Fibroblast of gingiva (primary cell): ENCODE measurements around the gene PKN3.
"Not testable (repeated sequence)": the region's sequence is repeated elsewhere in the genome, so short reads cannot be mapped to it uniquely, and the experiment has no call there.

Experiments used
- DNase-seq: peaks from one replicate; pipeline ENCODE4 v3.0.0-alpha.2; 2011; ENCODE audit warnings: low read depth

The PKN3 gene

DNA sequence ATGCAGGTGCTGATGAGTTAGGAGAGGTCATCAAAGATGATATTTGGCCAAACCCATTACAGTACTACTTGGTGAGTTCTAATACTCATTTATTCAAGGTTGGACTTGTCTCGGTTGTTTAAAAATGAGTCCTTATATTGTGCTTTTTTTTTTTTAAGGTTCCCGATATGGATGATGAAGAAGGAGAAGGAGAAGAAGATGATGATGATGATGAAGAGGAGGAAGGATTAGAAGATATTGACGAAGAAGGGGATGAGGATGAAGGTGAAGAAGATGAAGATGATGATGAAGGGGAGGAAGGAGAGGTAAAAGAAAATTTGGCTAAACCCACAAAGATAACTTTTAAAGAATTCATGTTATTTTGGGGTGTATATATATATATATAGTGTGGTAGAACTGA lies 8.6 kb upstream of the PKN3 start:
- DNase-seq = not testable (repeated sequence)

DNA sequence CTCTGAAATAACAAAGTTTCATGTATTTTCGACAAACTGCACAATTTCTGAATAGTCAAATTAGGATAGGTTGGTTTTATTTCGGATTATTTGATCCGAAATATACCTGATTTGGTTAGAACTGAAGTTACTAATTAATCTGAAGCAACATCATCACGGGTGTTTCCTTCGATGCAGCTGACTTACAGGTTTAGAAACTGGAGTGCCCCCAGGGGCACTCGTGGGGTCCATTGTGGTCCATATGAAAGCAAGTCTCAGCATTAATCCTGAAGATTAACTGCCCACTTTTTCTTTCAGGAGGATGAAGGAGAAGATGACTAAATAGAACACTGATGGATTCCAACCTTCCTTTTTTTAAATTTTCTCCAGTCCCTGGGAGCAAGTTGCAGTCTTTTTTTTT lies 8.0 kb upstream of the PKN3 start:
- DNase-seq = no peak

DNA sequence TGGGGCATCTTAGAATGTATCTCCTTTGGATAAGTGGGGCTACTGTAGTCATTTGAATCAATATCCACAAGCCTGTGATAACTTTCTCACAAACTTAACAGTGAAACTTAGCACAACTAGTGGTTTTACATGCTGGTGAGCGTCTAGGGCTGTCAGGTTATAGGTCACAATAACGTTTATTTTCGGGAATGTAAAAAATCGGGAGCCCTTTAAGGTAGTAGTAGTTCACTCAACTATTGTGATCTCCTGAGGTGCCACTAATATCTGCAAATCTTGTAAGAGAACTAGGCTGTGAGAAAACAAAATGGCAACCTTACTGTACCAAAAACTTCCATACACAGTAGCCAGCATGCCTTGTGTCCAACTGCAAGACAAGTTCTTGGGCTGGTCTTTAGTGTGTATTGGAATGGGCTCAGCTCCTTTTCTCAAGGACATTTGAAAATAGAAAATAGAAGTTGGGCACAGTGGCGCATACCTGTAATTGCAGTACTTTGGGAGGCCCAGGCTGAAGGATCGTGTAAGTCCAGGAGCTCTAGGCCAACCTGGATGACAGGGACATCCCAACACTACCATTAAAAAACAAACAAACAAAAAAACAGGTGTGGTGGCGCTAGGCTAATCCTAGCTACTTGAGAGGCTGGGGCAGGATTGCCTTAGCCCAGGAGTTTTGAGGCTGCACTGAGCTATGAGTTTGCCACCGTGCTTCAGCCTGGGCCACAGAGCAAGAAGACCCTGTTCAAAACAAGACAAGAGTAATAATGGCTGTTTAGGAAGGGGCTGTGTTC lies 5.2 kb upstream of the PKN3 start:
- DNase-seq = no peak

DNA sequence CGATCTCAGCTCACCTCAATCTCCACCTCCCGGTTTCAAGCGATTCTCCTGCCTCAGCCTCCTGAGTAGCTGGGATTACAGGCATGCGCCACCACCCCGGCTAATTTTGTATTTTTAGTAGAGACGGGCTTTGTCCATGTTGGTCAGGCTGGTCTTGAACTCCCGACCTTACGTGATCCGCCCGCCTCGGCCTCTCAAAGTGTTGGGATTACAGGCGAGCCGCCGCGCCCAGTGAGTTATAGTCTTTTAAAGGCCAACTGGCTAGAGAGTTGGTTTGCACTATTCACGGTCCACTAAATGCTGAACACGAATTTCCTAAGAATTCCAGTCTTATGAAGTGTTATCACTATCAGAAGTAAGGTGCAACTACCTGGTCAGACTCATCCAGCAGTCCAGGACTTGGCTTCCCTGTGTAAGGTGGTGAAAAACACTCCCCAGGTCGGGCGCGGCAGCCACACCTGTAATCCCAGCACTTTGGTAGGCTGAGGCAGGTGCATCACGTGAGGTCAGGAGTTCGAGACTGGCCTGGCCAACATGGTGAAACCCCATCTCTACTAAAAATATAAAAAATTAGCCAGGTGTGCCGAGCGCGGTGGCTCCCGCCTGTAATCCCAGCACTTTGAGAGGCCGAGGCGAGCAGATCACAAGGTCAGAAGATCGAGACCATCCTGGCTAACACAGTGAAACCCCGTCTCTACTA lies 3.1 kb upstream of the PKN3 start:
- not testable (repeated sequence) for DNase-seq

DNA sequence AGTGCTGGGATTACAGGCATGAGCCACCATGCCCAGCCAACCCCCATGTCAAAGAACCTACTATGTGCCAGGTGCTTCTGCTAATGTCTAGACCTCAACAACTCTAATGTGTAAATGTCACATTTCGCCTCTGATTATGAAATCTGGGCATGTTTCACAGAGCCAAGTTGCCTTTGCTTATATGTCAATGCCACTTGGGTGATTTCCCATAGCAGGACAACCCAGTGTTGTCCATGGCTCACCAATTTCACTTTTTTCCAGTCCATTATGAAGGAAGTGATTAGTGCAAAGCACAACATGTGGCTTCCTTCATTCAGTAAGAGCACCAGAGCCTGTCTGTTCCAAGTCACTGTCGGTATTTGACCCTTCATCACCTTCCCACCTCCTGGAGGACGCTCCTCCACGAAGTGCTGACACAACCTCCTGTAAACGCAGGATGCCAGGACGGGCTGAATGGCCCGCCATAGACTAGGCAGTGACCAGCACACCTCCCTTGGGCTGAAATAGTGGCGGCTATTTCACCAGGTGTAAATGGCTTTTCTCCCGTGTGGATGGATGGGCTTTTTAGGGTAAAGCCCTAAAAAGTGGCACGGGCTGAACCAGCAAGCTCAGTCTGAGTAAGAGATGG lies 962 bp upstream of the PKN3 start:
- no peak for DNase-seq

DNA sequence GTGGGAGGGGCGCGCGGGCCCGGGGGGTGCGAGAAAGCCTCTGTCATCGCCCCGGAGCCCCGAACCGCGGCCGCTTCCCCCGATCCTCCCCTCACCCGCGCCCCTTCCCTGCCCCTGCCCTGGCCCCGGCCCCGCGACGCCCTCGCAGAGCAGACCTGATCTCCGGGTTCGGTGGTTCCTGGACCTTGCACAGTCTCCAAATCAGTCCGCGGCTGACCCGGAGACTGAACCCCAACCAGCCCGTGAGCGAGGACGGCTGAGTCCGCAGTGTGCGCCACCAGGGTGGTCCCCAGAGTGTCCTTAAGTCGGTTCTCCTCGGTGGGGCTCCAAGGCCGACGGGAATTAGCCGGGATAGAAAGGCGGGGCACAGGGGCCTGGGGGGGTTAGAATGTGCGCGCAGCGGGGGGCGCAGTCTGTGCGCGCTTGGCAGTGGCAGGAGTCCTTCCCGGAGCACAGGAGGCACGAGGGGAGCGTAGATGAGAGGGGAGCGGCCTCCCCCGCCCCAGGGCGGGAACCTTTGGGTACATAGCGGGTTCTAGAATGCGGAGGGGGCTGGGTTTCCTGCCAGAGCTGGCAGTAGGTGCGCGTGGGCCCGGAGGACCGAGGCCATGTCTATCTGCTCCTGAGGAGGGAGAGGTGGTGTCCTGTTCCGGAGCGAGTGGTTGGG lies 779 bp downstream of the PKN3 start:
- DNase-seq = no peak

- DNase-seq = no peak
These were observed 1.5 kb downstream of the PKN3 start for GRCh38 chr9:128703616-128704355.

GRCh38 chr9:128704356-128704670 lies 2.0 kb downstream of the PKN3 start:
- no peak for DNase-seq

DNA sequence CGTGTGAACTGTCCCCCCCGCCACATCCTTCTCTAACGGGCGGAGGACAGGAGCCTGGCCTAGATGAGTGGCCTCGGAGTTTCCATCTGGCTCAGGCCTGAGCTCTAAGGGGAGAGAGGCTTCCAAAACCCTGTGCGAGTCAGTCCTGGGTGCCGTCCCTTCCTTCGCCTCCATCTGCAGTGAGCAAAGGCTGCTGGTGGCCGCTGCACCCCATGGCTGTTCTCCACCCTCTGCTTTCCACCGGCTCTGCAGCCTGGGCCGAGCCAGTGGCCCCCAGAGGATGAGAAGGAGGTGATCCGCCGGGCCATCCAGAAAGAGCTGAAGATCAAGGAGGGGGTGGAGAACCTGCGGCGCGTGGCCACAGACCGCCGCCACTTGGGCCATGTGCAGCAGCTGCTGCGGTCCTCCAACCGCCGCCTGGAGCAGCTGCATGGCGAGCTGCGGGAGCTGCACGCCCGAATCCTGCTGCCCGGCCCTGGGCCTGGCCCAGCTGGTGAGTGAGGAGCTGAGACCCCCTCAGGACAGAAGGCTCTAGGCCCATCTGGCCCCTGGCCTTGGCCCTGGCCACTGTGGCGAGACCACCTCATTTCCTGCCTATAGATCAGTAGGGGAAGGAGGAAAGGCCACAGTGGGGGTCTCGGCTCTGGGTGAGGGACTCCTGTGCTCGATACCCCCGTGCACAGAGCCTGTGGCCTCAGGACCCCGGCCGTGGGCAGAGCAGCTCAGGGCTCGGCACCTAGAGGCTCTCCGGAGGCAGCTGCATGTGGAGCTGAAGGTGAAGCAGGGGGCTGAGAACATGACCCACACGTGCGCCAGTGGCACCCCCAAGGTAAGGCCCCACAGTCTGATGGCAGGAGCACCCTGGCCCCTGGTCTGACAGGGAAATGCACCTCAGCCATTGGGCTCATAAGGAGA lies 3.0 kb downstream of the PKN3 start:
- no peak for DNase-seq

DNA sequence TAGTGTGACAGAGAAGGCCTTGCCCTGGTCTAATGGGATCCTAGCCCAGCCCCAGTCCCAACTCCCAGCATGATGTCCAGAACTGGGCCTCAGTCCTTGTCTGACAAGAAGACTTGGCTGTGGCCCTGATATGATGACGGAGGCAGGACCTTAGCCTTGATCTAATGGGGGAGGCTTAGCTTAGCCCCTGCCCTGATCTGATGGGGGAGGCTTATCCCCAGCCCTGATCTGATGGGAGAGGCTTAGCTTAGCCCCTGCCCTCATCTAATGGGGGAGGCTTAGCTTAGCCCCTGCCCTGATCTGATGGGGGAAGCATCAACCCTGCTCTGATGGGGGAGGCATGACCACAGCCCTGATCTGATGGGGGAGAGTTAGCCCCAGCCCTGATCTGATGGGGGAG lies 3.7 kb downstream of the PKN3 start:
- no peak for DNase-seq

DNA sequence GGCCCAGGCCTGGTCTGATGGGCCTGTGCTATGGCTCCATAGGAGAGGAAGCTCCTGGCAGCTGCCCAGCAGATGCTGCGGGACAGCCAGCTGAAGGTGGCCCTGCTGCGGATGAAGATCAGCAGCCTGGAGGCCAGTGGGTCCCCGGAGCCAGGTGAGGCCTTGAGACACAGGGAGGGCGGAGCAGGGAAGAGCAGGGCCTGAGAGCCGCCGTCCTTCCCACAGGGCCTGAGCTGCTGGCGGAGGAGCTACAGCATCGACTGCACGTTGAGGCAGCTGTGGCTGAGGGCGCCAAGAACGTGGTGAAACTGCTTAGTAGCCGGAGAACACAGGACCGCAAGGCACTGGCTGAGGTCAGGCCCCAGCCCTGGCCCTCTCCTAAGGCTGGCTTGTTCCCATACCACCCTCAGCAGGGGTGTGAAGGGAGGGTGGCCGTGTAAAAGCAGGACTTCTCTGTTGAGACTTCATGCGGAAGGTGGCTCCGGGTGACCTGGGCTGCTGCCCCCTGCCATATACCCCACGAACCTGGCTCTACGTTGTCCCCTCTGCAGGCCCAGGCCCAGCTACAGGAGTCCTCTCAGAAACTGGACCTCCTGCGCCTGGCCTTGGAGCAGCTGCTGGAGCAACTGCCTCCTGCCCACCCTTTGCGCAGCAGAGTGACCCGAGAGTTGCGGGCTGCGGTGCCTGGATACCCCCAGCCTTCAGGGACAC lies 4.5 kb downstream of the PKN3 start:
- no peak for DNase-seq

GRCh38 chr9:128707446-128707845 lies 5.1 kb downstream of the PKN3 start:
- no peak for DNase-seq

GRCh38 chr9:128712451-128713410 lies 10.4 kb downstream of the PKN3 start:
- DNase-seq = no peak

DNA sequence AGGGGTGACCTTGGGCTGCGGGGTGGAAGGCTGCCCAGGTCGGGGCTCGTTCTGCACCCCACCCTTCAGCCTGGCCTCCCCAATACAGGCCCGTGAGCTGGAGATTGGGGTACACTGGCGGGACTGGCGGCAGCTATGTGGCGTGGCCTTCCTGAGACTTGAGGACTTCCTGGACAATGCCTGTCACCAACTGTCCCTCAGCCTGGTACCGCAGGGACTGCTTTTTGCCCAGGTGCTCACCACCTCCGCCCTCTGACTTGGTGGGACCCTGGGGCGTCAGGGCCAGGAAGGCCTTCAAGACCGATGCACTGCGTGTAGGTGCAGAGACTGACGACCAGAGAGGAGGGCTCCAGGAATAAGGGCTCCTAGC lies 11.1 kb downstream of the PKN3 start:
- DNase-seq = no peak

DNA sequence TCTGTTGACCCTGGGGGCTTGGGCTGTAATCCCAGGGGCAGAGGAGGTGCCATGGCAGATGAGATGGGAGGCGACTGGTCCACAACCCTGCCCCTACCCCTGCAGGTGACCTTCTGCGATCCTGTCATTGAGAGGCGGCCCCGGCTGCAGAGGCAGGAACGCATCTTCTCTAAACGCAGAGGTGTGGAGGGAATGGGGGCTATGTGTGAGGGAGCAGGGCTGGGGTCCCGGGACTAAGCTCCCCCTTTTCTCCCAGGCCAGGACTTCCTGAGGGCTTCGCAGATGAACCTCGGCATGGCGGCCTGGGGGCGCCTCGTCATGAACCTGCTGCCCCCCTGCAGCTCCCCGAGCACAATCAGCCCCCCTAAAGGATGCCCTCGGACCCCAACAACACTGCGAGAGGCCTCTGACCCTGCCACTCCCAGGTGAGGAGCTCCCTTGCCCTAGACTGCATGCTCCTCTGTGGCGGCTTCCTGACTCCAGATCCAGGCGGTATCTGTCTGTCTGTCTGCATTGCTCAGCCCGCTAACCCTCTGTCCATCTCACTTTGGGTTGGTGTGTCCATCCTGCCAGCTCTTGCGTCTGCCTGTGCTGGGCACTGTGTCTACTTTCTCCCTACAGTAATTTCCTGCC lies 11.8 kb downstream of the PKN3 start:
- DNase-seq = no peak

DNA sequence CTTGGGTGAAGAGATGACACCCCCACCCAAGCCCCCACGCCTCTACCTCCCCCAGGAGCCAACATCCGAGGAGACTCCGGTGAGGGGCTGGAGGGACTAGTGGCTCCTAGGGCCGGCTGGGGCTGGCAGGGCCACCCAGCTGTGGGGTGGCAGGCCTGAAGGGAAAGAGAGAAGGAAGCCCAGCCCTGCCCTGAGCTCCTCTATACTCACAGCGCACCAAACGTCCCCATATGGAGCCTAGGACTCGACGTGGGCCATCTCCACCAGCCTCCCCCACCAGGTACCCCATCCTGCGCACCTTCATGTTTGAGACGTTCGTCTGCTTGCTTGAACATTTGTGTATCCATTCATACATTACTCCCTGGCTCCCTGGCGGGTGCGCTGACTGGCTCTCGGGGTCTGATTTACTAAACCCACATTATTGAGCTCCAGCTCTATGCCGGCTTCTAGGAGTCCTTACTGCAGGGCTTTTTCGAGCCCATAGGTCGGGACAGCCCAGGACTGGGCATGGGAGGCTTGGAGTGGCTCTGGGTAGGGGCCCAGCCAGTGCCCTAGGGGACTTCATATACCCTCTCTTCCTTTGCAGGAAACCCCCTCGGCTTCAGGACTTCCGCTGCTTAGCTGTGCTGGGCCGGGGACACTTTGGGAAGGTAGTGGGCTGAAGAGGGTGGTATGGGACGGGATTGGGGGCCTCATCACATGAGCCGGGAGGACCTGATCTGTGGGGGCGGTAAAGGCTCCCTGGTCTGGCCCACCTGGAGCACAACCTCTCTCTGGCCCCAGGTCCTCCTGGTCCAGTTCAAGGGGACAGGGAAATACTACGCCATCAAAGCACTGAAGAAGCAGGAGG lies 12.5 kb downstream of the PKN3 start:
- DNase-seq = no peak

DNA sequence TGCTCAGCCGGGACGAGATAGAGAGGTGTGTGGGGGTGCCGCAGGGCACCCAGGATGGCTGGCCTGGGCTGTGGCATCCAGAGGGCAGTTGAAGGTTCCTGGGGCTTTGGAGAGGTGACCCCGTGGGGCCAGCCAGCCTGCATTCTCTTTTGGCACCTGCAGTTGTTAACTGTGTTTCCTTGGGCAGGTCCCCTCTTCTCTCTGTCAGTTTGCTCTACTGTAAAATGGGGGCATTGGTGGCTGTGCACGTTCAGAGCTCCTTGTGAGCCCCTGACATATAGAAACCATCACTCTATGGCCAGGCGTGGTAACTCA lies 13.1 kb downstream of the PKN3 start:
- no peak for DNase-seq
